GM23248 (cell line): ENCODE measurements around the gene GSTP1. TPM values are rescaled to one million over a fixed set of nuclear protein-coding genes. Genes with fewer than 3 reads are reported as not detected.

Source experiments
- DNase-seq: peaks from one replicate; pipeline ENCODE4 v3.0.0-alpha.2; 2015
- H2AFZ ChIP-seq: fragments of 200-600 bp; sonication (generic); 2 replicates; pipeline ENCODE4 v1.6.1; 2016; ENCODE audit warnings: antibody characterized with exemption
- H3F3A ChIP-seq: fragments of 200-600 bp; sonication (generic); 2 replicates; pipeline ENCODE4 v1.6.1; 2016; ENCODE audit warnings: mild to moderate bottlenecking, antibody characterized with exemption, mixed run types; ENCODE audit not compliant: insufficient read depth
- H3K27ac ChIP-seq: fragments of 200-600 bp; sonication (generic); 2 replicates; pipeline ENCODE4 v1.5.1; 2016; ENCODE audit warnings: mild to moderate bottlenecking
- H3K27me3 ChIP-seq: fragments of 200-600 bp; sonication (generic); replicated peaks from 2 replicates; pipeline ENCODE4 v1.6.1; 2016; ENCODE audit warnings: mild to moderate bottlenecking; ENCODE audit not compliant: insufficient read depth
- H3K36me3 ChIP-seq: fragments of 200-600 bp; sonication (generic); 2 replicates; pipeline ENCODE4 v1.6.1; 2016; ENCODE audit warnings: low read depth, mild to moderate bottlenecking
- H3K4me1 ChIP-seq: fragments of 200-600 bp; sonication (generic); 2 replicates; pipeline ENCODE4 v1.6.1; 2016; ENCODE audit warnings: mild to moderate bottlenecking; ENCODE audit not compliant: insufficient read depth
- H3K4me2 ChIP-seq: fragments of 200-600 bp; sonication (generic); one replicate; pipeline ENCODE4 v1.6.1; 2016; ENCODE audit warnings: mild to moderate bottlenecking; ENCODE audit not compliant: unreplicated experiment
- H3K4me3 ChIP-seq: fragments of 200-600 bp; sonication (generic); 2 replicates; pipeline ENCODE4 v1.5.1; 2016; ENCODE audit warnings: mild to moderate bottlenecking
- H3K79me2 ChIP-seq: fragments of 200-600 bp; sonication (generic); 2 replicates; pipeline ENCODE4 v1.6.1; 2016; ENCODE audit warnings: mild to moderate bottlenecking; ENCODE audit not compliant: insufficient read depth
- H3K9ac ChIP-seq: fragments of 200-600 bp; sonication (generic); 2 replicates; pipeline ENCODE4 v1.6.1; 2016; ENCODE audit warnings: mild to moderate bottlenecking
- H3K9me2 ChIP-seq: fragments of 200-600 bp; sonication (generic); 2 replicates; pipeline ENCODE4 v1.6.1; 2016; ENCODE audit warnings: mixed run types, mild to moderate bottlenecking, moderate library complexity; ENCODE audit not compliant: insufficient read depth
- H3K9me3 ChIP-seq: fragments of 200-600 bp; sonication (generic); one replicate; pipeline ENCODE4 v1.6.1; 2017; ENCODE audit warnings: low read depth
- H4K20me1 ChIP-seq: fragments of 200-600 bp; sonication (generic); 2 replicates; pipeline ENCODE4 v1.6.0; 2016; ENCODE audit not compliant: insufficient read depth
- EZH2 ChIP-seq: fragments of 200-600 bp; sonication (generic); IDR thresholded peaks from 2 replicates; pipeline ENCODE4 v1.6.1; 2018; ENCODE audit warnings: antibody characterized with exemption, mild to moderate bottlenecking; ENCODE audit not compliant: insufficient read depth, poor library complexity, severe bottlenecking
- EZH2phosphoT487 ChIP-seq: fragments of 200-600 bp; sonication (generic); IDR thresholded peaks from 2 replicates; pipeline ENCODE4 v1.6.1; 2018; ENCODE audit warnings: antibody characterized with exemption, moderate library complexity, mild to moderate bottlenecking, low read depth; ENCODE audit not compliant: insufficient read depth
- whole genome bisulfite sequencing, 2 experiments: methylation state at CpG; one replicate each; pipeline ENCODE4 v1.1.6; 2015 to 2017; ENCODE audit warnings: low lambda C conversion rate in 2 of 2, low coverage in 1 of 2; ENCODE audit errors: missing lambda C conversion rate in 2 of 2; 5-methylcytosine and 5-hydroxymethylcytosine counted together
- in situ Hi-C: fragments of 300-500 bp; cut with MboI; formaldehyde crosslinking; loops from 2 replicates; pipeline ENCODE4 v1.15.0; 2020
- polyA plus RNA-seq: library from polyadenylated mRNA; unstranded; fragments of >200 nt; fragmentation: Nextera tagmentation; extraction: Ambion mirVana; gene quantifications from 2 replicates; pipeline ENCODE4 v1.2.1, GENCODE V29; 2016
- total RNA-seq: library from RNA; depleted of rRNA; stranded (reverse); fragments of >200 nt; shearing (Covaris generic); gene quantifications from 2 replicates; pipeline ENCODE4 v1.2.3, GENCODE V29; 2014

Gene GSTP1
- total and polyA plus RNA-seq, 2 experiments from 2014 or later = 606 to 743 TPM

DNA sequence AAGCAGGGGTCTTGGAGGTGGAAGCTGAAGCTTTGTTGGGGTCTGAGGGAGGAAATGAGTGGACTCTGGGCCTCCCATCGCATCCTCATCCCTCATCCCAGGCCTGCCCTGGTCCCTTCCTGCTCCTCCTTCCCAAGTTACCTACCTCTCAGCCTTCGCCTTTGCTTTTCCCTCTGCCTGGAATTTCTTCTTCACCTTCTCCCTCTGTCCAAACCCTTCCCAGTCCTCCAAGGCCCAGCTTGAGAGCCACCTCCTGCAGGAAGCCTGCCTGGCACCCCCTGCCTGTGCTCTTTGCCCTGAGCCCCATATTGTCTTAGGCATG lies 48.2 kb downstream of the GSTP1 start:
- Histone ChIP-seq H2AFZ (no peak overlapping the region), H3K4me3 (no peak overlapping the region), H3K36me3 (no peaks in the 10 kb centered on the region), H3K9ac (no peak overlapping the region), H3K79me2 (no peaks in the 10 kb centered on the region), H4K20me1 (no peaks in the 10 kb centered on the region), H3K27me3 (no peaks in the 10 kb centered on the region), H3F3A (no peaks in the 10 kb centered on the region), H3K9me3 (no peaks in the 10 kb centered on the region), H3K4me1 (no peaks in the 10 kb centered on the region), H3K27ac (no peak overlapping the region), H3K9me2 (no peaks in the 10 kb centered on the region), H3K4me2 (no peak overlapping the region)
- TF ChIP-seq EZH2 (no peak), EZH2phosphoT487 (no peak)
- 89 to 100% methylated on average over 2 of the region's 2 CpGs for WGBS, 2 experiments
- no peak for DNase-seq
- in situ Hi-C loops = no loop called here

DNA sequence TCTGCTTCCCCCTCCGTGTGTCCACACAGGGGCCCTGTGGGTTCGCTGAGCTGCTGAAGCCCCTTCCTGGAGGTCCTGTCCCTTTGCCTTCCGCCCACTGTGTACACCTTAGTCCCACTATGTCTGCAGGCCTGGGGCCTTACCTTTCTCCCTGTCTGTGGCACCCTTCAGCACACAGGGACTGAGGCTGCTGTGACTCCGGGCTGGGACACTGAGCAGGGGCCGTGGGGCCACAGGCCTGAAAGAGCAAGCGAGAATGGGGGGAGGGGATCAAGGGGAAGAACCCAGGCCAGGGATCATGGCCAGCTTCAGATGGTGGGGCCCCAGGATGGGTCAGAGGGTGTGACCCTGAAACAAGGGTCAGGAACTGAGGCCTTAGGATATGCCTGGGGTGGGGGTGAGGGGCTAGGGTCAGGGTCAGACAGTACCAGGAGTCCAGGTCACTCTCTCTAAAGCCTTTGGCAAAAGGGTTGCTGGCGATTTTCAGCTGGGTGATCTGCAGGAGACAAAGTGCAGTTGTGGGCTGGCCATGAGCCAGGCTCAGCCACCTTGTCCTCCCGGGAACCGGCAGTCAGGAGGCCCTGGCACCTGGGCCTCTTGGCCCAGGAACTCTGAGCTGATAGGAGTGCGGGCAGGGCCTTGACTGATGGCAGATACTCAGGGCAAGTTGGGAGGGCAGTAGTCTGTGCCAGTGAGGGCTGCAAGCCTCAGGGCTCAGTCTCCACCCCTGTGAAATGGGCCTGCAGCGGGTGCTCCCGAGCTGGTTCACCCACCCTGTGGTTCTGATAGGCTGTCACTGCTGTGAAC lies 48.8 kb downstream of the GSTP1 start:
- 79 to 81% methylated on average over 12 of the region's 12 CpGs for WGBS, 2 experiments
- Histone ChIP-seq H3K27ac (no peak overlapping the region), H3K79me2 (no peaks in the 10 kb centered on the region), H3K4me1 (no peaks in the 10 kb centered on the region), H4K20me1 (no peaks in the 10 kb centered on the region), H2AFZ (no peak overlapping the region), H3K9ac (no peak overlapping the region), H3K36me3 (no peaks in the 10 kb centered on the region), H3K4me3 (no peak overlapping the region), H3K4me2 (no peak overlapping the region), H3F3A (no peaks in the 10 kb centered on the region), H3K9me2 (no peaks in the 10 kb centered on the region), H3K9me3 (no peaks in the 10 kb centered on the region), H3K27me3 (no peaks in the 10 kb centered on the region)
- TF ChIP-seq EZH2phosphoT487 (no peak), EZH2 (no peak)
- DNase-seq = no peak
- in situ Hi-C loops = no loop called here

DNA sequence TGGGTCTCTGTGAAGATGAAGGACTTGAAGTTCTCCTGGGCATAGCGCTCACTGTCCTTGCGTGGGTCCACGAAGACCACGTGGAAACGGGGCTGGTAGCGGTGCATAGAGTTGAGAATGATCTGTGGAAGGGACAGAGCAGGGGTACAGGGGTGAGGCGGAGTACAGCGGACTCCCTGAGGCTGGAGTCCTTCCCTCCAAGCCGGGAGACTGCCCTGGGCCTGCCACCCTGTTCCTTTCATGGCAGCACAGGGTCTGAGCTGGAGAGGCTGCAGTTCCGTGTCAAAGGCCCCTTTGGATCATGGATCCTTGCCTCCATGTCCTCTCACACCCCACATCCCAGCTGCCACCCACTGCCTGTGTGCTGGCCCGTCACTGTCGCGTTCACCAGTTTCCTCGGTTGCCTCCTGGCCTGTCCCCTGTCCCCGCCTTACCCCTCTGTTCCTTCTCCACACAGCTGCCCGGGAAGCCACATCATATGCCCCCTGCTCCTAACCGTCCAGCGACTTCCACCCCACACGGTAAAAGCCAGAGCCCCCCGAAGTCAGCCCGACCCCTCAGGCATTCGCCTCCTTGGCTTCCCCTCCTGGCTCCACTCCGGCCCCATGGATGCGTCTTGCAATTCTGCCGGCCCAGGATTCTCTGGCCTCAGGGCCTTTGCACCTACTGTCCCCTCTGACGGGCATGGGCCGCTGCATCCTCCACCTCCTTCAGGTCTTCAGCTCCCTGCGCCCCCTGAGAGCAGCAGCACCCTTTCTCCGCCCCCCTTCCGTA lies 49.6 kb downstream of the GSTP1 start:
- Histone ChIP-seq H3K4me2 (no peak overlapping the region), H3F3A (no peaks in the 10 kb centered on the region), H3K4me3 (no peak overlapping the region), H4K20me1 (no peaks in the 10 kb centered on the region), H3K9me2 (no peaks in the 10 kb centered on the region), H3K9ac (no peak overlapping the region), H2AFZ (no peak overlapping the region), H3K27ac (no peak overlapping the region), H3K4me1 (no peaks in the 10 kb centered on the region), H3K36me3 (no peaks in the 10 kb centered on the region), H3K27me3 (no peaks in the 10 kb centered on the region), H3K79me2 (no peaks in the 10 kb centered on the region), H3K9me3 (no peaks in the 10 kb centered on the region)
- in situ Hi-C loops = no loop called here
- TF ChIP-seq EZH2phosphoT487 (no peak), EZH2 (no peak)
- 80% methylated on average over 27 to 29 of the region's 30 CpGs for WGBS, 2 experiments
- DNase-seq = no peak

DNA sequence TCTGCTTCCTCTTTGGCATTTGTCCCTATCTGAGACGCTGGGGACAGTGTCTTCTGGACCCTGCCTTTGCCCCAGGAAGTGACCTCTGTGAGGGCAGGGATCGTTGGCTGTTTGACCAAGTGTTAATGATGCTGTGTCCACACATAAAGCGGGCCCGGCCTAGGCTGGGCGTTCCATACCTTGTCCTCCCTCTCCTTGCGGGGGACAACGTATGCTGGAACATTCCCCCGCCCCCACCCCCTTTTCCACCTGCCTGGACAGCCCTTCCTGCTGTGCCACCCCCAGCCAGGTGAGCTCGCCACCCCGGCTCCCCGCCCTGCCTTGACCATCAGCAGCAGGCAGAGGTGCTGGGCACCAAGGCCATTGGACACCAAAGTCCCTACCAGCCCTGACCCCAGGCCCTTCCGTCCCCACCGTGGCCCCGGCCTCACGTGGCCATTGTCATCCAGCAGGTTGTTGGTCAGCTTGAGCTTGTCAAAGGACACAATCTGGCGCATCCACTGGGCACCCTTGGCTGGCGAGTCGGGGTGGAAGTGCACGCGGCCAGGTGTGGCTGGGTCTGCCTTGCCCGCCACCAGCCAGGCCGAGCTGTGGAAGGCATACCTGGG lies 50.2 kb downstream of the GSTP1 start:
- H3K27me3 ChIP-seq = no peaks in the 10 kb centered on the region
- no peaks in the 10 kb centered on the region for H4K20me1 ChIP-seq
- H3K79me2 ChIP-seq = no peaks in the 10 kb centered on the region
- no peak for TF ChIP-seq EZH2
- no peak for TF ChIP-seq EZH2phosphoT487
- H2AFZ ChIP-seq = no peak overlapping the region
- whole genome bisulfite sequencing, 2 experiments = 81 to 82% methylated on average over 14 to 22 of the region's 22 CpGs
- no peak overlapping the region for H3K4me3 ChIP-seq
- no peaks in the 10 kb centered on the region for H3K9me3 ChIP-seq
- H3K9me2 ChIP-seq = no peaks in the 10 kb centered on the region
- no peaks in the 10 kb centered on the region for H3F3A ChIP-seq
- no peak overlapping the region for H3K4me2 ChIP-seq
- H3K4me1 ChIP-seq = no peaks in the 10 kb centered on the region
- in situ Hi-C loops = no loop called here
- no peaks in the 10 kb centered on the region for H3K36me3 ChIP-seq
- no peak for DNase-seq
- H3K9ac ChIP-seq = no peak overlapping the region
- no peak overlapping the region for H3K27ac ChIP-seq
